Activated CD8-positive, alpha-beta T cell treated with anti-CD3 and anti-CD28 coated beads, Interleukin-2, amount 10 ng/mL, durations not matched to agents 7 days and 5 days (primary cell): ENCODE results near the gene CHRM2. TPM values are rescaled to one million over a fixed set of nuclear protein-coding genes. Genes with fewer than 3 reads are reported as not detected.

Experiments used
- ATAC-seq: fragments of 150-1000 bp; cut with Tn5 transposase; one replicate; pipeline ENCODE4 v1.10.0; 2021; ENCODE audit warnings: moderate library complexity
- CTCF ChIA-PET: fragments of 350-600 bp; sonication (Branson Sonifier 250); formaldehyde crosslinking; loops from one replicate; lab custom pipeline; 2021; ENCODE audit warnings: antibody characterized with exemption; lab: Charles Lee
- POLR2A ChIA-PET: fragments of 350-600 bp; sonication (Branson Sonifier 250); formaldehyde crosslinking; loops from one replicate; lab custom pipeline; 2021; ENCODE audit warnings: antibody characterized with exemption; lab: Charles Lee
- DNase-seq: peaks from one replicate; pipeline ENCODE4 v3.0.0-alpha.2; 2020
- H3K27ac Mint-ChIP-seq: one replicate; pipeline ENCODE4 v1.8.0; 2021; ENCODE audit warnings: mild to moderate bottlenecking, mixed read lengths
- H3K27me3 Mint-ChIP-seq: one replicate; pipeline ENCODE4 v1.8.0; 2021; ENCODE audit warnings: low read depth, mixed read lengths
- H3K36me3 Mint-ChIP-seq: one replicate; pipeline ENCODE4 v1.8.0; 2021; ENCODE audit warnings: low read depth, mixed read lengths
- H3K4me1 Mint-ChIP-seq: one replicate; pipeline ENCODE4 v1.8.0; 2021; ENCODE audit warnings: low read depth, mixed read lengths
- H3K4me3 Mint-ChIP-seq: one replicate; pipeline ENCODE4 v1.8.0; 2021; ENCODE audit warnings: mild to moderate bottlenecking, mixed read lengths
- H3K9me3 Mint-ChIP-seq: one replicate; pipeline ENCODE4 v1.8.0; 2022; ENCODE audit warnings: mixed read lengths; ENCODE audit not compliant: insufficient read depth
- total RNA-seq, 2 experiments: library from RNA; stranded (reverse); gene quantifications; one replicate each; pipeline ENCODE4 v1.2.3, GENCODE V29; 2021

Gene CHRM2
- total RNA-seq, 2 experiments from 2014 or later: not detected

DNA sequence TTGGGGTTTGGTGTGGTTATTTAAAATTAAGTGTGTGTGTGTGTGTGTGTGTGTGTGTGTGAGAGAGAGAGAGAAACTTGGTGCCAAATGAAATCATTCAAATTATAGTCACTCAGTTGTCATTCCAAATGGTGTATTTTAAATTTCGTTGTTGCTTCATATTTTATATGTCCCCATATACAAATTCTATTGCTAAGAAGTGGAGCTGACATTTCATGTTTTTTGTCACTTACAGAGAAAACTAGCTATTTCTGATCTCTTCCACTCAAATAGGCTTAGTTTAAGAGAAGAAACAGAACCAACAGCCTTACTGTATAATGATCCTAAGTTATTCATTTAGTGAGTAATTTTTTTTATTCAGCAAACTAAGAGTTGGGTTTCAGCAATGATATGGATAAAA is 42.3 kb downstream of the CHRM2 start:
- Mint-ChIP-seq H3K9me3 (peaks cover 4% of the 10 kb centered on the region), H3K27me3 (no peaks in the 10 kb centered on the region), H3K36me3 (no peaks in the 10 kb centered on the region), H3K4me1 (no peaks in the 10 kb centered on the region), H3K4me3 (no peak overlapping the region), H3K27ac (no peak overlapping the region)
- POLR2A ChIA-PET: no interaction called here
- ATAC-seq (no peak), DNase-seq (no peak)
- CTCF ChIA-PET: no interaction called here

DNA sequence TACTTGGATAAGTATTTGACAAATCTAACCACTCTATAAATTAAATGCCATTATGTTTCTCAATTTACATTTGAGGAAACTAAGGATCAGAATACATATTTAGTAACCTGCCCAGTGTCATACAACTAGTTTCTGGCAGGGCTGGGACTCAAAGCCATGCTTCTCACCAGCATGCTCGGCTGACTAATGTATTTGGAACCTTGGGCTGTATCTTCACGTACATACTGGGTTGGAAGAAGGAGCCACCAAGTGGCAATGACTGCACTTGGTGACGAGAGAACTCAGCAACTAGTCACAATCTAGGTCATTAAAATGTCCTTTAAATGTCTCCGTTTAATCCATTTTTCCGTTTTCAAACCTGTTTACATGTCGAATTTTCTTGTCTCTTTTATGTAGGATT is 42.9 kb downstream of the CHRM2 start:
- DNase-seq (no peak), ATAC-seq (no peak)
- Mint-ChIP-seq H3K27ac (no peak overlapping the region), H3K4me3 (no peak overlapping the region), H3K4me1 (no peaks in the 10 kb centered on the region), H3K9me3 (peaks cover 4% of the 10 kb centered on the region), H3K36me3 (no peaks in the 10 kb centered on the region), H3K27me3 (no peaks in the 10 kb centered on the region)
- CTCF ChIA-PET: no interaction called here
- POLR2A ChIA-PET: no interaction called here

DNA sequence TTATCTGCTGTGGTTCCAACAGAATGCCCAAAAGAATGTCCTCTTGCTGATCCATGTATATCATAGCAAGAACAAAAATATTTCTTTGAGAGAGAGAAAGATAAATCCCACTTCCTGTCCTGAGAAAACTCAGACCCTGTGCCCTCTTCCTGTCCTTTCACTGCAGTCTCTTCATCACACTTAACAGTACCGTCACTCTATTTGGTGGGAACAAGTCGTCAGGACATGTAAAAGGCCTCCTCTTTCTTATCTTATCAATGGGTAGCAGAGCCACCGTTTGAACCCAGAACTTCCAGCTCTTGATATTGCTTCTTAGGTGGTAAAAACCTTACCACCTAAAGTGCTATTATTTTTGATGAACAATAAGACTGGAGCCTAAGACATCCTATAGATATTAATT is 43.9 kb downstream of the CHRM2 start:
- Mint-ChIP-seq H3K4me3 (no peak overlapping the region), H3K27me3 (no peaks in the 10 kb centered on the region), H3K4me1 (no peaks in the 10 kb centered on the region), H3K27ac (no peak overlapping the region), H3K36me3 (no peaks in the 10 kb centered on the region), H3K9me3 (peaks cover 4% of the 10 kb centered on the region)
- CTCF ChIA-PET: no interaction called here
- POLR2A ChIA-PET: no interaction called here
- ATAC-seq (no peak), DNase-seq (no peak)

DNA sequence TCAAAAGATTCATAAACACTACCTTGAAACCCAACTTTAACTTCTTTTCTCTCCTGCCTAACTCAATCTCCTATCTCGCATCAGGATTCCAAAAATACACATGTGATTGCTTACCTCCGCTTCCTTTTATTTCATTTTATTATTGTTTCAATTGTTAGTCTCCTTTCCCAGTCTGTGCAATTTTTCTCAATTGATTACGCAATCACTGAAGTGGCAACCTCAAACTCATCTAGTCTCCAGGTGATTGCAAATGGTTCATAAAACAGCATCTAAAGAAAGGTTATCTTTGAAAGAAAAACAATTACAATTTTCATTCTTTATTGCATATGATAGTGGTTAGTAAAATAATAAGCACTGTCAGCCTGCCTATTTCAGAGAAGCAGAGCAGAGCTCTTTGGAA is 45.6 kb downstream of the CHRM2 start:
- no peaks in the 10 kb centered on the region for H3K4me1 Mint-ChIP-seq
- peaks cover 4% of the 10 kb centered on the region for H3K9me3 Mint-ChIP-seq
- H3K27me3 Mint-ChIP-seq: no peaks in the 10 kb centered on the region
- no peak overlapping the region for H3K4me3 Mint-ChIP-seq
- DNase-seq: no peak
- ChIA-PET POLR2A (no interaction called here), CTCF (no interaction called here)
- H3K36me3 Mint-ChIP-seq: no peaks in the 10 kb centered on the region
- H3K27ac Mint-ChIP-seq: no peak overlapping the region
- no peak for ATAC-seq

DNA sequence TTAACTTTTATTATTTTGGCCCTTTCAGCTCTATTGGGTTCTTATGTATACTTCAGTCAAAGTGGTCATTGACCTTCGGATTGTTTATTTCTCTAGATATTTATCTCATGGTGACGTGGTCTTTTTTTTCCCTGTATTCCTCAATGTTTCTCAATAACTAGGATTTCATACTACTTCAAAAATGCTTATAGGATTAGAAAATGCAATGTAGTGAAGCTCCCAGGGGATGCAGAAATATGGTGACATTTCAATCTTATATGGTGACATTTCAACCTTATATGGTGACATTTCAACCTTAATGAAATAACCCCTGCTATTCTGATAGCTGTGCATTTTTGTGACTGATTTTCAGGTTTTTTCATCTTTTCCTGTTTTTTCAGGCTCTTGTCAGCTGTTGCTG is 51.4 kb downstream of the CHRM2 start:
- Mint-ChIP-seq H3K4me1 (no peaks in the 10 kb centered on the region), H3K9me3 (peaks cover 3% of the 10 kb centered on the region), H3K36me3 (no peaks in the 10 kb centered on the region), H3K27ac (no peak overlapping the region), H3K27me3 (no peaks in the 10 kb centered on the region), H3K4me3 (no peak overlapping the region)
- POLR2A ChIA-PET: no interaction called here
- CTCF ChIA-PET: no interaction called here
- no peak for DNase-seq
- ATAC-seq: no peak

DNA sequence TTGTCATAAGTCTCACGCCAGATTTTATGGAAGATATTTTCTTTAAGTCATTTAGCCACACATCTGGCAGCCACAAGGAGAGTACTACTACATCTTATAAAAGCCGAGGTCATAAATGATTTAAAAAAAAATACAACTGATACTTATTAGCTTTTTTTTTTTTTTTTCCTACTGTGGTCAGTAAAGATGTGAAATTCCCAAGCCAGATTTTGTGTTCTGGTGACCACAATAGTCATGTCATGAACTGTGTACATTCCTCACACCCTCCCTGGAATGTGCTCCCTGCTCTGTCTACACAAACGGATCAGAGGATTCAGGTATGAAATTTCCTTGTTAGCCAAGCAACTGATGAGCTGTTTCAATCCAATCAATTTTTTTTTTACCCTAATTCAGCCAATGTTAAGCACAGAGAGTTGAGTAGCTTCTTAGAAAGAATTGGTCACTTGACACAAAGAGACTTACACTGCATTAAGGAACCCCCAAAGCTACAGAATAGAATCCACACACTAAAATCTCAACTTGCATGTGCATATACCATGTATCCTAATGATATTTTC is 54.7 kb downstream of the CHRM2 start:
- POLR2A ChIA-PET: no interaction called here
- Mint-ChIP-seq H3K36me3 (no peaks in the 10 kb centered on the region), H3K27me3 (no peaks in the 10 kb centered on the region), H3K4me3 (no peak overlapping the region), H3K27ac (no peak overlapping the region), H3K9me3 (no peaks in the 10 kb centered on the region), H3K4me1 (no peaks in the 10 kb centered on the region)
- DNase-seq: no peak
- CTCF ChIA-PET: no interaction called here
- ATAC-seq: no peak

DNA sequence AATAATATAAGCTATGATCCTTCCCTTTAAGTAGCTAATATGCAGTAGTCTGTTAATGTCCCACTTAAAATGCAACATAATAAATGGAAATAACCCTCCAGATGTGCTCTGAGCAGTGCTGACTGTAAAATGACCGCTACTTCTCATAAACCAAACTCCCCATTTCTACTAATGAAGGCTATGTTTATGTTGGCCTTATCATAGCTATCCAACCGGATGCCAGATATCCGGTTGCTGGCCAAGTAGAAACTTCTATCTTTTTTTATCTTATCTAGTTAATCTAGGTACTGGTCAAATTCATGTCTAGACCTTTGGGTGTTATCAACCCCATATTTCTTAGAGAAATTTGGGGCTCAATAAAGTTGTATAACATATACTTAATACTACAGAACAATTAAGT is 56.6 kb downstream of the CHRM2 start:
- Mint-ChIP-seq H3K4me1 (no peaks in the 10 kb centered on the region), H3K9me3 (no peaks in the 10 kb centered on the region), H3K27ac (no peak overlapping the region), H3K36me3 (no peaks in the 10 kb centered on the region), H3K27me3 (no peaks in the 10 kb centered on the region), H3K4me3 (no peak overlapping the region)
- POLR2A ChIA-PET: no interaction called here
- DNase-seq (no peak), ATAC-seq (no peak)
- CTCF ChIA-PET: no interaction called here

DNA sequence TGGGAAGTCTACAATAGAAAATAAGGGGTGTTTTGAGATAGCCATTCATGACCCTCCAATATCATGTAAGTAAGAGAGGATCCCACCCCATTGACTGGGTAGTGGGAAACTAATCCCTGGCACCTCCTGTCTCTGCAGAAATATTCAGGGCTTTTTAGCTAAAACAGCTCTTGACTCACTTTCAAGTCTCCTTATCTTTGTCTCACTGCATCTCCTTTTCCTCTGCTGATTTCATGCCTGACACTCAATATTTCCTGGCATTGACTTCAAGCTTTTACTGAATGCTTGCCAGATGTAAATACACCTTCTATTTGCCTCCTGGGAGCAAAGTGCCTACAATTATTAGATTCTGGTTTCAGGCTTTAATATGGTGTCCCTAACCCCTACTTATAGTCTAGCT is 57.1 kb downstream of the CHRM2 start:
- Mint-ChIP-seq H3K27ac (no peak overlapping the region), H3K4me1 (no peaks in the 10 kb centered on the region), H3K4me3 (no peak overlapping the region), H3K36me3 (no peaks in the 10 kb centered on the region), H3K27me3 (no peaks in the 10 kb centered on the region), H3K9me3 (no peaks in the 10 kb centered on the region)
- ChIA-PET POLR2A (no interaction called here), CTCF (no interaction called here)
- ATAC-seq: no peak
- DNase-seq: no peak

DNA sequence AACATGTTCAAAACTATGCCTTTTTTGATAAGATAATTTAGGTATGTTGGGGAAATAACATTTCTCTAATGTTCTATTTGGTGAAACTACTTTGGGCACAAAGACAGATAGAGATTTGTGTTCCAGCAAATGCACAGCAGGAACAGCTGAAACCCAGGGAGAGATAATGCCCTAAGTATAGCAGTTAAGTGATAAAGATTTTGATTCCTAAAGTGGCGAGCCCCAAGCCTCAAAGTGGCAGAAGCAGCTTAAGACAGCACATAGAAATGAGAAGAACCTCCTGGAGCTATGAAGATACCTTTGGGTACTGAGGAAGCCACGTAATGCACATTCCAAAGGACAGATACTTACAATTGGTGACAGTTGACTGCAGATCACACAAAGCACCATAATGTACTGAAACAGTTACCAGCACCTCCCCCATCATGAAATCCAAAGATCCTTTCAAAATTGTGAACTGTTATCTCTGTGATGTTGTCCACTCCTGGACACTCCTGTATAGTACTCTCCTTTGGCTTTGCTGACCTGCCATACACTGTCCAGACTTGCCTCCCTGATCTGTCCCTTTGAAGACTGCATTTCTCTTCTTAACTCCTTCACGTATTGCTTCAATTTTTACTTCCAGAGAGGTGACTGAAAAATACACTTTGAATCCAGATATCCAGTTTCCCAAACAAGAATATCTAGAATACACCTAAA is 62.9 kb downstream of the CHRM2 start:
- no peak for ATAC-seq
- ChIA-PET CTCF (no interaction called here), POLR2A (no interaction called here)
- no peak overlapping the region for H3K4me3 Mint-ChIP-seq
- H3K4me1 Mint-ChIP-seq: no peaks in the 10 kb centered on the region
- H3K27ac Mint-ChIP-seq: no peak overlapping the region
- H3K9me3 Mint-ChIP-seq: peaks cover 20% of the 10 kb centered on the region
- no peak for DNase-seq
- H3K27me3 Mint-ChIP-seq: no peaks in the 10 kb centered on the region
- H3K36me3 Mint-ChIP-seq: no peaks in the 10 kb centered on the region

DNA sequence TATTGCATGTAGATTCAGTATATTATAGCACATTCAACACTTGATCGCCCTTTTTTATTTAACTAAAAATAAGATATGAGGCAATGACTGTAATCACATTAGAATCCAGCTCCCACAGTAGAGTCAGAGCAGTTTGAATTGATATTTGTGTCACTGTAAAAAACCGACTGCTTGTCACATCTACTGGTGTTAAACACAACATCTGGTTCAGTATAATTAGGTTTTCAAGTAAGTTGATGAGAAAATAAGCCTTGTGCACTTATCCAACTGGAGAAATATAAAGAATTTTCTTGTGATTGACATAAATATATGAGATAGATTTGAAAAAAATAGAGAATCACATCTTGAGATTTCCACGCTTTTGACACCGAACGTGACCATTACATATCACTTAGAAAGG is 69.0 kb downstream of the CHRM2 start:
- Mint-ChIP-seq H3K27me3 (no peaks in the 10 kb centered on the region), H3K36me3 (no peaks in the 10 kb centered on the region), H3K27ac (no peak overlapping the region), H3K4me1 (no peaks in the 10 kb centered on the region), H3K9me3 (peaks cover 10% of the 10 kb centered on the region), H3K4me3 (no peak overlapping the region)
- DNase-seq (no peak), ATAC-seq (no peak)
- POLR2A ChIA-PET: no interaction called here
- CTCF ChIA-PET: no interaction called here

DNA sequence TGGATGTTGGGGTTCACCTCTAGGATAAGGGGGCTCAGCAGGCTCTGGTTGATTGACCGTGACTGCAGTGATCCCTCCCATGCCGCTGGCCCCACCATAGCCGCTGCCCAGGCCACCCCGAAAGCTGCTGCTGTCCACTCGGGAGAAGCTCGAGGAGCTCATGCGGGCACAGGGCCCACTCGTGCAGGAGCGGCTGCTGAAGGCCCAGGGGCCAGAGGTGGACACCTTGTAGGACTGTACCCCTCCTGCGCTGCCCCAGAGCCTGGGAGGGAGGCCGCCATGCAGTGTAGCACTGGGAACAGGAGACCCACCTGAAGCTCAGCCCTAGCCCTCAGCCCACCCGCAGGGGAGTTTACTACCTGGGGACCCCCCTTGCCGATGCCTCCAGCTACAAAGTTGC is 70.0 kb downstream of the CHRM2 start:
- no peak for ATAC-seq
- no peaks in the 10 kb centered on the region for H3K4me1 Mint-ChIP-seq

DNA sequence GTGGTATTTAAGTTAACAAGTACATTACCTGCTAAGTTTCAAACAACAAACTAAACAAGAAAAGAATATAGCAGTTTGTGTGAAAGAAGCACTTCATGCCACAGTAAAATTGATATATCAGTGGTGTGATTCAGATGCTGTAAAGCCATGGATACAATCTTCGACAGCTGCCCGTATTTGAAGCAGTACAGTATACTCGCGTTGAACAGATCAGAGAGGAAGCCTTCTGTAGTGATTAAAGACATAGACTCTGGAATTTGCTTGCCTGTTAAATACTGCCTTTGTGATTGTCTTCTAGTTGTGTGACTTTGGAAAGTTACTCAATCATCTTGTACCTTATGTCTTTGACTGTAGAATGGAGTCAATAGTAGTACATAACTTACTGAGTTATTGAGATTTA is 71.7 kb downstream of the CHRM2 start:
- no peaks in the 10 kb centered on the region for H3K27me3 Mint-ChIP-seq
- peaks cover 3% of the 10 kb centered on the region for H3K9me3 Mint-ChIP-seq
- H3K27ac Mint-ChIP-seq: no peak overlapping the region
- CTCF ChIA-PET: no interaction called here
- DNase-seq: no peak
- POLR2A ChIA-PET: no interaction called here
- H3K4me3 Mint-ChIP-seq: no peak overlapping the region
- no peak for ATAC-seq
- no peaks in the 10 kb centered on the region for H3K36me3 Mint-ChIP-seq
- H3K4me1 Mint-ChIP-seq: no peaks in the 10 kb centered on the region

More for the DNA sequence above, 70.0 kb downstream of the CHRM2 start:
- Mint-ChIP-seq H3K9me3 (peaks cover 7% of the 10 kb centered on the region), H3K4me3 (no peak overlapping the region), H3K27me3 (no peaks in the 10 kb centered on the region), H3K36me3 (no peaks in the 10 kb centered on the region), H3K27ac (no peak overlapping the region)
- POLR2A ChIA-PET: no interaction called here
- DNase-seq: no peak
- CTCF ChIA-PET: no interaction called here

DNA sequence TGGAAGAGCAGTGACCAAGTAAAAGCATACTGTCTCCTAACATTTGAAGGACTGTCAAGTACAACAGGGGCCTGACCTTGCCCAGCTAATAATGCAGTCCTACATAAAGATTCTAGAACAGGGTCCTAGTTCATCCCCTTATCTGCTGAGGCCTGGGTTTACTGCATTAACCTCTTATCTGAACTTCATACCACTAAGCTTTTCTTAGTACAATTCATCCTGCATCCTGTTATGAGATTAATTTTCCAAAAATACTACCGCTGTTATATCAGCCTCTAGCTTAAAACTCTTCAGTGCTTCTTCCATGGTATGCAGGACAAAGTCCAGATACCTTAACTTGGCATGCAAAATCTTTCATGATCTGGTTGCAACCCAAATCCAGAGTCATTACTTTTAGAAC is 72.5 kb downstream of the CHRM2 start:
- Mint-ChIP-seq H3K4me3 (no peak overlapping the region), H3K4me1 (no peaks in the 10 kb centered on the region), H3K27me3 (no peaks in the 10 kb centered on the region), H3K36me3 (no peaks in the 10 kb centered on the region), H3K27ac (no peak overlapping the region), H3K9me3 (peaks cover 3% of the 10 kb centered on the region)
- ATAC-seq: no peak
- CTCF ChIA-PET: no interaction called here
- no peak for DNase-seq
- POLR2A ChIA-PET: no interaction called here
